ENCODE results near the gene DCP2.

DCP2 gene

GRCh38 chr5:113047733-113048652 is 71.4 kb downstream of the DCP2 start:
- no peak for DNase-seq

GRCh38 chr5:113048931-113049330 is 72.3 kb downstream of the DCP2 start:
- no peak for DNase-seq

GRCh38 chr5:113050721-113051382 is 74.3 kb downstream of the DCP2 start:
- peak; percentile 81 for DNase-seq

- DNase-seq: no peak
Measured at GRCh38 chr5:113052041-113052795, 75.6 kb downstream of the DCP2 start.

- no peak for DNase-seq
Measured at GRCh38 chr5:113053511-113053995, 77.0 kb downstream of the DCP2 start.

GRCh38 chr5:113054899-113055298 is 78.3 kb downstream of the DCP2 start:
- no peak for DNase-seq

- no peak for DNase-seq
Measured at GRCh38 chr5:113056988-113057387, 80.4 kb downstream of the DCP2 start.

GRCh38 chr5:113057557-113057984 is 81.0 kb downstream of the DCP2 start:
- no peak for DNase-seq

GRCh38 chr5:113058269-113058668 is 81.7 kb downstream of the DCP2 start:
- DNase-seq: no peak

- DNase-seq: no peak
Measured at GRCh38 chr5:113058706-113059226, 82.2 kb downstream of the DCP2 start.

GRCh38 chr5:113059232-113060040 is 82.8 kb downstream of the DCP2 start:
- peak; percentile 91 for DNase-seq

- DNase-seq: no peak
Measured at GRCh38 chr5:113060408-113061025, 83.9 kb downstream of the DCP2 start.

GRCh38 chr5:113061846-113062780 is 85.5 kb downstream of the DCP2 start:
- DNase-seq: peak; percentile 84

- DNase-seq: no peak
Measured at GRCh38 chr5:113062869-113063508, 86.4 kb downstream of the DCP2 start.

GRCh38 chr5:113063927-113064326 is 87.3 kb downstream of the DCP2 start:
- no peak for DNase-seq

- DNase-seq: no peak
Measured at GRCh38 chr5:113064806-113065205, 88.2 kb downstream of the DCP2 start.

- no peak for DNase-seq
Measured at GRCh38 chr5:113065626-113066025, 89.0 kb downstream of the DCP2 start.

GRCh38 chr5:113067635-113068344 is 91.2 kb downstream of the DCP2 start:
- DNase-seq: no peak

- peak; percentile 69 for DNase-seq
Measured at GRCh38 chr5:113068559-113068958, 92.0 kb downstream of the DCP2 start.

All from fibroblast of skin of scalp (primary cell).